Stimulated activated CD8-positive, alpha-beta memory T cell treated with anti-CD3 and anti-CD28 coated beads, Interleukin-2, amount 100 ng/mL, for 48 hours (primary cell): ENCODE data around the gene TRAM2.
"Not testable (repeated sequence)": the region's sequence is repeated elsewhere in the genome, so short reads cannot be mapped to it uniquely, and the experiment has no call there.

ENCODE experiments used
- DNase-seq, 2 donors: peaks; one replicate each; pipeline ENCODE4 v3.0.0-alpha.2; 2020; ENCODE audit warnings: low read depth in 2 of 2

TRAM2 gene

GRCh38 chr6:52491203-52492069 lies 85.4 kb downstream of the TRAM2 start:
- DNase-seq: no peak

- no peak for DNase-seq
These were observed 87.0 kb downstream of the TRAM2 start for GRCh38 chr6:52489881-52490280.

- no peak for DNase-seq
These were observed 93.2 kb downstream of the TRAM2 start for GRCh38 chr6:52483671-52484003.

DNA sequence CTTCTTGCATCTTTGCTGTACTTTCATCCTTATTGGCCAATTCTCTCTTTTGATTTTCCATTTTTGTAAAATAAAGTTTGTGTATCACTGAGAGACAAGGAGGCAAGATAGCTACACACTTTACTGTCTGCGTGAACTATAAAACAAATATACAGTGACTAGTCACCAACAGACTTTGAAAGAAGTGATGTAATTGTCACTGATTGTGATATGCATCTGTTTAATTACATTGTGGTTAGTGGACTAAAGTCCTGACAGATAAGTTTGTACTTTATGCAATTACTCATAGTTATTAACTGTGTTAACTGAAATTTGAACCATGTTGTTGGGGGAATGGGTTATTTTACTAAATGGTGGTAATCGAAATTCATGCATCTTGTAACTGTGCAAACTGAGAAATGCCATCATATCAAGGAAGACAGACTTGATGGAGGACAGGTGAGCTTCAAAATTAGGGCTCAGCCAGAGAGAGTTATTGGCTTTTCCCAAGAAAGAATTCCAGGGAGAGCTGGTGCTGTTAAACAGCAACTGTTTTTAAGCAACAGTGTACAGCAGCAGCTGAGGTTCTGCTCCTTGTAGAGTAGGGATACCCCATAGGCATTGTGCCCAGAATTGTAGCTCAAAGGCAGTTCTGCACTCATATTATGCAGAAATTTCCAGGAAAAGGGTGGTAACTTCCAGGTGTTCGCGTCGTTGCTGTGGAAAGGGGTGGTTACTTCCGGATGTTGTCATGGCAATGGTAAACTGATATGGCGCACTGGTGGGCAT lies 93.8 kb downstream of the TRAM2 start:
- DNase-seq: no peak

GRCh38 chr6:52475307-52475706 lies 101.6 kb downstream of the TRAM2 start:
- DNase-seq: no peak

DNA sequence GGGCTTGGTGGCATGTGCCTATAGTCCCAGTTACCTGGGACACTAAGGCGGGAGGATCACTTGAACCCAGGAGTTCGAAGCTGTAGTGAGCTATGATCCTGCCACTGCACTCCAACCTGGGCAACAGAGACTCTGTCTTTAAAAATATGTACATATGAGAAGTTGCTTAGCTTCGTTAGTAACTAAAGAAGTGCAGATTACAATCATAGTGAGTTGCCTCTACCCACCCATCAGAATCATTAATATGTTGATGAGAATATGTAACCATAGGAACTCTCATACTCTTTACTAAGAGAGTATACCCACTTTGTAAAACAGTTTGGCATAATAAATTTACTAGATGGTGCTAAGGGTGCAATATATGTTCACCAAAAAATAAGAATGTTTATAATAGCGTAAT lies 102.7 kb downstream of the TRAM2 start:
- no peak for DNase-seq

DNA sequence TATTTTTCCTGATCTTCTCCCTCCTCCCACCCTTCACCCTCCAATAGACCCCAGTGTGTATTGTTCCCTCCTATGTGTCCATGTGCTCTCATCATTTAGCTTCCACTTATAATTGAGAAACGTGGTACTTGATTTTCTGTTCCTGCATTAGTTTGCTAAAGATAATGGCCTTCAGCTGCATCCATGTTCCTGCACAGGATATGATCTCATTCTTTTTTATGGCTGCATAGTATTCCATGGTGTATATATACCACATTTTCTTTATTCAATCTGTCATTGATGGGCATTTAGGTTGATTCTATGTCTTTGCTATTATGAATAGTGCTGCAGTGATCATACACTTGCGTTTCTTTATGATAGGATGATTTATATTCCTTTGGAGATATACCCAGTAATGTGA lies 115.7 kb downstream of the TRAM2 start:
- not testable (repeated sequence) for DNase-seq

DNA sequence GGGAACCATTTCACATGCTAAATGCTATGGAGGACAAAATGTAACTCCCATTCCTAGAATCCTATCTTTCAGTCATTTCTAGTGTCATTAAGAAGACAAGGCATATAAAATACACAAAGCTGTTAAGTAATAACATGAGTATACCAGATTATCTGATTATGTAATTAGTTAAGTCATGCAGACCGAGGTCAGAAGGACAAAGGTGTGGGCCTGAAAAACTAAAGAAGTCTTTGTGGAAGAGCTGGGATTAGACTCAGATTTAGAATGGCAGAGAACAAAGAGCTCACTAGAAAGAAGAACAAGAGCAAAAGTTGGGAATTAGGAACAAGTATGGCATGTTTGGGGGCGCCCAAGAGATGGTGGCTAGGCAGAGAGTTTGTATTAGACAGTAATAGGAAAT lies 119.8 kb downstream of the TRAM2 start:
- no peak for DNase-seq

DNA sequence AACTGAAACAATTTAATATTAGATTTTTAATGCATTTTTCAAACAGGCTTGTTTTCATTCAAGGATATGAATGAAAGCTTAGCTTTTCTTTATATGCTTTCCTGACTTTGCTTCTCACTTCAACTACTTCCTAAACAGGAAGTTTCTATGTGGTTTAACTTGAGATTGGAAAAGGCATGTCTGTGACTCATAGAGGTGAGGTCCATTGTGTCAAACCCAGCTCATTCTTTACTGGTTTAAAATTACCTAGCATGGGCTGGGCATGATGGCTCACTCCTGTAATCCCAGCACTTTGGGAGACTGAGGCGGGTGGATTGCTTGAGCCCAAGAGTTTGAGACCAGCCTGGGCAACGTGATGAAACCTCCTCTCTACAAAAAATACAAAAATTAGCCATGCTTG lies 122.3 kb downstream of the TRAM2 start:
- DNase-seq: no peak
